ENCODE data around the gene NOS1AP. TPM values are rescaled to one million over a fixed set of nuclear protein-coding genes. Genes with fewer than 3 reads are reported as not detected.

NOS1AP gene
- total RNA-seq, 1 experiment from 2014 or later = 5.3 TPM

GRCh38 chr1:162285149-162285561, 215.7 kb downstream of the NOS1AP start:
- intact Hi-C loops (cut with micrococcal nuclease) = no loop called here
- no peaks in the 10 kb centered on the region for H3K9me2 ChIP-seq (ENCODE audit: insufficient read depth)
- DNase-seq (ENCODE audit: low read depth, low spot score) (no peak), ATAC-seq (0 out of 2 replicates have a peak, but pooled peaks have one; percentile 34)
- no peak overlapping the region for H3K27ac ChIP-seq (ENCODE audit: low read depth, low read length)
- peak overlapping the region; percentile 4; the same call in 1 of the 2 replicates for H3K4me2 ChIP-seq (ENCODE audit: low read length)
- no peak overlapping the region for H3K4me3 ChIP-seq (replicated peaks in 1 of 2; ENCODE audit: low read depth in 1 of 2, low read length in 2 of 2)
- no peaks in the 10 kb centered on the region for H3K79me2 ChIP-seq (ENCODE audit: insufficient read depth, low read length)
- TF ChIP-seq EGR1 (IDR thresholded peaks at IDR 0.05; ENCODE audit: low read depth) = no peak
- TF ChIP-seq CEBPB (IDR thresholded peaks at IDR 0.05; ENCODE audit: low read depth) = no peak
- no peak for TF ChIP-seq POLR2A (IDR thresholded peaks at IDR 0.05; ENCODE audit: borderline replicate concordance, extremely low read depth, insufficient read depth, insufficient read length)
- no peak for TF ChIP-seq MAX (IDR thresholded peaks at IDR 0.05)
- TF ChIP-seq CTCF (IDR thresholded peaks at IDR 0.05 in 2 of 3, conservative IDR thresholded peaks at IDR 0.05 in 1 of 3; ENCODE audit: borderline replicate concordance in 1 of 3, insufficient read depth in 1 of 3, low read depth in 2 of 3, low read length in 2 of 3) = no peak
- peak; percentile 35 for TF ChIP-seq SP1 (IDR thresholded peaks at IDR 0.05; ENCODE audit: low read depth)
- no peak for TF ChIP-seq FOSL1 (IDR thresholded peaks at IDR 0.05; ENCODE audit: low read depth)
- TF ChIP-seq EZH2phosphoT487 (IDR thresholded peaks at IDR 0.05; ENCODE audit: borderline replicate concordance) = no peak
- POLR2A ChIA-PET = no interaction called here
- no peaks in the 10 kb centered on the region for H4K20me1 ChIP-seq (ENCODE audit: insufficient read depth)
- peaks cover 10 to 17% of the 10 kb centered on the region in 2 experiments; a peak in 3 of 4 replicates for H3K4me1 ChIP-seq (ENCODE audit: control insufficient read depth in 1 of 2, insufficient read depth in 2 of 2, low read length in 2 of 2)
- H2AFZ ChIP-seq (ENCODE audit: low read depth, low read length, poor library complexity, severe bottlenecking) = no peak overlapping the region
- H3K27me3 ChIP-seq (ENCODE audit: insufficient read depth, low read length) = no peaks in the 10 kb centered on the region
- H3K9me3 ChIP-seq (ENCODE audit: control insufficient read depth in 1 of 2, insufficient read depth in 1 of 2, low read depth in 1 of 2, low read length in 2 of 2) = no peaks in the 10 kb centered on the region
- H3K36me3 ChIP-seq (ENCODE audit: control insufficient read depth in 1 of 2, insufficient read depth in 2 of 2, low read length in 2 of 2) = no peaks in the 10 kb centered on the region
- RAD21 ChIA-PET (ENCODE audit: low non-redundant PET in 1 of 2, low total read pairs in 2 of 2, uncharacterized antibody in 2 of 2, unreplicated experiment in 2 of 2) = no interaction called here
- no TSS peak for BruUV-seq (replicated peaks)
- CTCF ChIA-PET = interaction anchor here (1.3 kb wide), 1 partner anchor 229 kb away, joined by 3 read pairs; no protein-coding TSS in a partner anchor
- no peak overlapping the region for H3K9ac ChIP-seq (ENCODE audit: low read length)

GRCh38 chr1:162291000-162291399, 221.5 kb downstream of the NOS1AP start:
- no peak overlapping the region for H3K27ac ChIP-seq (ENCODE audit: low read depth, low read length)
- POLR2A ChIA-PET = no interaction called here
- no peaks in the 10 kb centered on the region for H3K27me3 ChIP-seq (ENCODE audit: insufficient read depth, low read length)
- no peaks in the 10 kb centered on the region for H3K9me3 ChIP-seq (ENCODE audit: control insufficient read depth in 1 of 2, insufficient read depth in 1 of 2, low read depth in 1 of 2, low read length in 2 of 2)
- no peak overlapping the region for H3K4me2 ChIP-seq (ENCODE audit: low read length)
- H3K4me3 ChIP-seq (replicated peaks in 1 of 2; ENCODE audit: low read depth in 1 of 2, low read length in 2 of 2) = no peak overlapping the region
- H3K4me1 ChIP-seq (ENCODE audit: control insufficient read depth in 1 of 2, insufficient read depth in 2 of 2, low read length in 2 of 2) = peaks cover 0 to 5% of the 10 kb centered on the region in 2 experiments; a peak in 2 of 4 replicates
- BruUV-seq (replicated peaks) = no TSS peak
- no peak overlapping the region for H3K9ac ChIP-seq (ENCODE audit: low read length)
- DNase-seq (ENCODE audit: low read depth, low spot score) = no peak
- H4K20me1 ChIP-seq (ENCODE audit: insufficient read depth) = no peaks in the 10 kb centered on the region
- no peak for ATAC-seq
- no peaks in the 10 kb centered on the region for H3K36me3 ChIP-seq (ENCODE audit: control insufficient read depth in 1 of 2, insufficient read depth in 2 of 2, low read length in 2 of 2)
- CTCF ChIA-PET = no interaction called here
- H3K79me2 ChIP-seq (ENCODE audit: insufficient read depth, low read length) = no peaks in the 10 kb centered on the region
- RAD21 ChIA-PET (ENCODE audit: low non-redundant PET in 1 of 2, low total read pairs in 2 of 2, uncharacterized antibody in 2 of 2, unreplicated experiment in 2 of 2) = no interaction called here
- no peaks in the 10 kb centered on the region for H3K9me2 ChIP-seq (ENCODE audit: insufficient read depth)
- intact Hi-C loops (cut with micrococcal nuclease) = no loop called here
- no peak overlapping the region for H2AFZ ChIP-seq (ENCODE audit: low read depth, low read length, poor library complexity, severe bottlenecking)
- TF ChIP-seq FOSL1 (IDR thresholded peaks at IDR 0.05; ENCODE audit: low read depth) (no peak), ELF1 (IDR thresholded peaks at IDR 0.05; ENCODE audit: borderline replicate concordance, low read depth) (no peak), CBX3 (IDR thresholded peaks at IDR 0.05; ENCODE audit: low read depth) (no peak), CEBPB (IDR thresholded peaks at IDR 0.05; ENCODE audit: low read depth) (no peak), ATF3 (IDR thresholded peaks at IDR 0.05) (no peak), SRF (IDR thresholded peaks at IDR 0.05; ENCODE audit: low read depth) (no peak), SIN3A (IDR thresholded peaks at IDR 0.05; ENCODE audit: low read depth) (no peak), EGR1 (IDR thresholded peaks at IDR 0.05; ENCODE audit: low read depth) (no peak), EZH2phosphoT487 (IDR thresholded peaks at IDR 0.05; ENCODE audit: borderline replicate concordance) (no peak), TCF7L2 (IDR thresholded peaks at IDR 0.05; ENCODE audit: borderline replicate concordance, extremely low read depth, insufficient read depth, insufficient read length) (no peak), ZBTB33 (IDR thresholded peaks at IDR 0.05; ENCODE audit: extremely low read depth, insufficient replicate concordance, low read length) (no peak)
